Measurements from ENCODE around the gene ZDHHC4.
A peak's percentile ranks its signal among the peaks of the same experiment; 100 is the strongest.

The ZDHHC4 gene

GRCh38 chr7:6608794-6609193 lies 31.5 kb downstream of the ZDHHC4 start:
- Histone ChIP-seq H2AFZ (ENCODE audit: low read depth, low read length) (no peak overlapping the region), H3K36me3 (replicated peaks; ENCODE audit: low read depth, low read length) (peaks cover 3% of the 10 kb centered on the region), H3K4me2 (ENCODE audit: low read length) (no peak overlapping the region), H4K20me1 (ENCODE audit: insufficient read depth, low read length) (no peaks in the 10 kb centered on the region), H3K79me2 (ENCODE audit: low read length) (no peaks in the 10 kb centered on the region), H3K4me1 (ENCODE audit: low read length) (no peaks in the 10 kb centered on the region), H3K9me3 (ENCODE audit: insufficient read depth, low read length) (no peaks in the 10 kb centered on the region), H3K27me3 (ENCODE audit: low read depth, low read length) (no peaks in the 10 kb centered on the region), H3K4me3 (ENCODE audit: low read length) (no peak overlapping the region), H3K9ac (ENCODE audit: low read length) (no peak overlapping the region), H3K27ac (ENCODE audit: low read length) (no peak overlapping the region)
- no peak for TF ChIP-seq EZH2phosphoT487 (IDR thresholded peaks at IDR 0.05; ENCODE audit: low read depth)
- TF ChIP-seq CTCF (IDR thresholded peaks at IDR 0.05; ENCODE audit: low read depth, low read length) = no peak

- Histone ChIP-seq H3K36me3 (replicated peaks; ENCODE audit: low read depth, low read length) (no peaks in the 10 kb centered on the region), H2AFZ (ENCODE audit: low read depth, low read length) (no peak overlapping the region), H3K4me3 (ENCODE audit: low read length) (no peak overlapping the region), H4K20me1 (ENCODE audit: insufficient read depth, low read length) (no peaks in the 10 kb centered on the region), H3K27me3 (ENCODE audit: low read depth, low read length) (no peaks in the 10 kb centered on the region), H3K27ac (ENCODE audit: low read length) (no peak overlapping the region), H3K4me1 (ENCODE audit: low read length) (no peaks in the 10 kb centered on the region), H3K9ac (ENCODE audit: low read length) (no peak overlapping the region), H3K79me2 (ENCODE audit: low read length) (no peaks in the 10 kb centered on the region), H3K9me3 (ENCODE audit: insufficient read depth, low read length) (no peaks in the 10 kb centered on the region), H3K4me2 (ENCODE audit: low read length) (no peak overlapping the region)
- TF ChIP-seq EZH2phosphoT487 (IDR thresholded peaks at IDR 0.05; ENCODE audit: low read depth) (no peak), CTCF (IDR thresholded peaks at IDR 0.05; ENCODE audit: low read depth, low read length) (no peak)
Observed at GRCh38 chr7:6612819-6613218, 35.6 kb downstream of the ZDHHC4 start.

GRCh38 chr7:6613706-6614105 lies 36.5 kb downstream of the ZDHHC4 start:
- no peaks in the 10 kb centered on the region for H3K27me3 ChIP-seq (ENCODE audit: low read depth, low read length)
- H3K27ac ChIP-seq (ENCODE audit: low read length) = no peak overlapping the region
- H3K4me3 ChIP-seq (ENCODE audit: low read length) = no peak overlapping the region
- no peaks in the 10 kb centered on the region for H3K79me2 ChIP-seq (ENCODE audit: low read length)
- no peak overlapping the region for H2AFZ ChIP-seq (ENCODE audit: low read depth, low read length)
- TF ChIP-seq EZH2phosphoT487 (IDR thresholded peaks at IDR 0.05; ENCODE audit: low read depth) (no peak), CTCF (IDR thresholded peaks at IDR 0.05; ENCODE audit: low read depth, low read length) (no peak)
- H3K36me3 ChIP-seq (replicated peaks; ENCODE audit: low read depth, low read length) = no peaks in the 10 kb centered on the region
- no peaks in the 10 kb centered on the region for H4K20me1 ChIP-seq (ENCODE audit: insufficient read depth, low read length)
- no peaks in the 10 kb centered on the region for H3K4me1 ChIP-seq (ENCODE audit: low read length)
- H3K9me3 ChIP-seq (ENCODE audit: insufficient read depth, low read length) = no peaks in the 10 kb centered on the region
- H3K9ac ChIP-seq (ENCODE audit: low read length) = no peak overlapping the region
- no peak overlapping the region for H3K4me2 ChIP-seq (ENCODE audit: low read length)

- Histone ChIP-seq H3K4me3 (ENCODE audit: low read length) (peak within 1 kb of the TSS; percentile 56), H3K4me2 (ENCODE audit: low read length) (peak within 1 kb of the TSS; percentile 54), H4K20me1 (ENCODE audit: insufficient read depth, low read length) (no peaks in the 10 kb centered on the region), H3K36me3 (replicated peaks; ENCODE audit: low read depth, low read length) (no peaks in the 10 kb centered on the region), H3K27ac (ENCODE audit: low read length) (no peak within 1 kb of the TSS), H3K79me2 (ENCODE audit: low read length) (no peaks in the 10 kb centered on the region), H3K9ac (ENCODE audit: low read length) (no peak within 1 kb of the TSS), H2AFZ (ENCODE audit: low read depth, low read length) (no peak within 1 kb of the TSS), H3K4me1 (ENCODE audit: low read length) (peaks cover 9% of the 10 kb centered on the region), H3K9me3 (ENCODE audit: insufficient read depth, low read length) (no peaks in the 10 kb centered on the region), H3K27me3 (ENCODE audit: low read depth, low read length) (no peaks in the 10 kb centered on the region)
- TF ChIP-seq CTCF (IDR thresholded peaks at IDR 0.05; ENCODE audit: low read depth, low read length) (no peak), EZH2phosphoT487 (IDR thresholded peaks at IDR 0.05; ENCODE audit: low read depth) (no peak)
Observed at GRCh38 chr7:6614953-6615722, 37.9 kb downstream of the ZDHHC4 start, which contains the start of gene ZNF853. Gene ZNF853 (plus strand): TSS chr7:6615610. CDS start chr7:6616175, 565 bp downstream.
